Muscle layer of colon (tissue), 2 donors: ENCODE measurements around the gene OCIAD2.
"Not testable (repeated sequence)": the region's sequence is repeated elsewhere in the genome, so short reads cannot be mapped to it uniquely, and the experiment has no call there.

Experiments used
- H3K27ac ChIP-seq: one replicate; pipeline ENCODE4 v1.7.0; 2013; ENCODE audit warnings: low read depth, mild to moderate bottlenecking, low read length, moderate library complexity
- H3K27me3 ChIP-seq, 2 donors: one replicate each; pipeline ENCODE4 v1.7.0; 2013; ENCODE audit warnings: low read length in 2 of 2, mild to moderate bottlenecking in 2 of 2; ENCODE audit not compliant: insufficient read depth in 2 of 2, control insufficient read depth in 1 of 2
- H3K36me3 ChIP-seq: one replicate; pipeline ENCODE4 v1.7.0; 2013; ENCODE audit warnings: mild to moderate bottlenecking, low read length; ENCODE audit not compliant: insufficient read depth
- H3K4me1 ChIP-seq: one replicate; pipeline ENCODE4 v1.7.0; 2013; ENCODE audit warnings: mild to moderate bottlenecking, low read length; ENCODE audit not compliant: insufficient read depth
- H3K4me3 ChIP-seq, 2 donors: one replicate each; pipeline ENCODE4 v1.7.0; 2013; ENCODE audit warnings: low read length in 2 of 2, low read depth in 1 of 2, mild to moderate bottlenecking in 1 of 2, moderate library complexity in 1 of 2
- H3K9ac ChIP-seq: one replicate; pipeline ENCODE4 v1.7.0; 2013; ENCODE audit warnings: low read length
- H3K9me3 ChIP-seq: one replicate; pipeline ENCODE4 v1.7.0; 2013; ENCODE audit warnings: mild to moderate bottlenecking, low read length
- donor health status: abdominal sarcoma.
- donor health status: Adenocarcinoma of cecum.

Gene OCIAD2

GRCh38 chr4:48851651-48852050 is 54.9 kb downstream of the OCIAD2 start:
- Histone ChIP-seq H3K27ac (no peak overlapping the region), H3K4me3 (no peak overlapping the region), H3K9me3 (no peaks in the 10 kb centered on the region), H3K27me3 (no peaks in the 10 kb centered on the region), H3K36me3 (peaks cover 19% of the 10 kb centered on the region), H3K4me1 (no peaks in the 10 kb centered on the region), H3K9ac (no peak overlapping the region)

- H3K36me3 ChIP-seq = peaks cover 35% of the 10 kb centered on the region
- H3K27me3 ChIP-seq, H3K9me3 ChIP-seq, H3K4me1 ChIP-seq, H3K9ac ChIP-seq, H3K4me3 ChIP-seq, H3K27ac ChIP-seq: not testable (repeated sequence)
These were observed 57.8 kb downstream of the OCIAD2 start for GRCh38 chr4:48848799-48849198.

GRCh38 chr4:48844843-48845242 is 61.7 kb downstream of the OCIAD2 start:
- Histone ChIP-seq H3K27ac (no peak overlapping the region), H3K36me3 (peaks cover 30% of the 10 kb centered on the region), H3K9ac (no peak overlapping the region), H3K4me1 (no peaks in the 10 kb centered on the region), H3K27me3 (no peaks in the 10 kb centered on the region), H3K9me3 (no peaks in the 10 kb centered on the region), H3K4me3 (no peak overlapping the region)

GRCh38 chr4:48841045-48841827 is 65.3 kb downstream of the OCIAD2 start:
- no peak overlapping the region for H3K9ac ChIP-seq
- H3K27ac ChIP-seq = no peak overlapping the region
- H3K9me3 ChIP-seq = no peaks in the 10 kb centered on the region
- H3K4me3 ChIP-seq = no peak overlapping the region
- H3K36me3 ChIP-seq = peaks cover 44% of the 10 kb centered on the region
- no peaks in the 10 kb centered on the region for H3K27me3 ChIP-seq
- H3K4me1 ChIP-seq = no peaks in the 10 kb centered on the region

- Histone ChIP-seq H3K9ac (no peak overlapping the region), H3K9me3 (no peaks in the 10 kb centered on the region), H3K4me1 (peaks cover 17% of the 10 kb centered on the region), H3K27me3 (no peaks in the 10 kb centered on the region), H3K27ac (no peak overlapping the region), H3K36me3 (peaks cover 38% of the 10 kb centered on the region), H3K4me3 (no peak overlapping the region)
These were observed 69.9 kb downstream of the OCIAD2 start for GRCh38 chr4:48836658-48837057.
